Hepatocyte (in vitro differentiated cells): ENCODE results near the gene SBK2.

Source experiments
- EZH2 ChIP-seq: fragments of 200-600 bp; sonication (generic); IDR thresholded peaks from 2 replicates; pipeline ENCODE4 v1.6.1; 2016; ENCODE audit warnings: antibody characterized with exemption, mild to moderate bottlenecking, borderline replicate concordance
- EZH2phosphoT487 ChIP-seq: fragments of 200-600 bp; sonication (generic); IDR thresholded peaks from one replicate; pipeline ENCODE4 v1.6.1; 2018; ENCODE audit warnings: antibody characterized with exemption, mild to moderate bottlenecking, low read depth, moderate library complexity; ENCODE audit not compliant: unreplicated experiment, severe bottlenecking
- TF ChIP-seq, protein P1 (sequence below): fragments of 200-600 bp; sonication (generic); IDR thresholded peaks from 2 replicates; pipeline ENCODE4 v1.5.1; 2016; ENCODE audit warnings: antibody characterized with exemption, mild to moderate bottlenecking; ENCODE audit not compliant: poor library complexity

GRCh38 chr19:55544014-55544413, 7.1 kb upstream of the SBK2 start:
- TF ChIP-seq EZH2 (no peak), EZH2phosphoT487 (no peak)
- TF ChIP-seq, protein P1, sequence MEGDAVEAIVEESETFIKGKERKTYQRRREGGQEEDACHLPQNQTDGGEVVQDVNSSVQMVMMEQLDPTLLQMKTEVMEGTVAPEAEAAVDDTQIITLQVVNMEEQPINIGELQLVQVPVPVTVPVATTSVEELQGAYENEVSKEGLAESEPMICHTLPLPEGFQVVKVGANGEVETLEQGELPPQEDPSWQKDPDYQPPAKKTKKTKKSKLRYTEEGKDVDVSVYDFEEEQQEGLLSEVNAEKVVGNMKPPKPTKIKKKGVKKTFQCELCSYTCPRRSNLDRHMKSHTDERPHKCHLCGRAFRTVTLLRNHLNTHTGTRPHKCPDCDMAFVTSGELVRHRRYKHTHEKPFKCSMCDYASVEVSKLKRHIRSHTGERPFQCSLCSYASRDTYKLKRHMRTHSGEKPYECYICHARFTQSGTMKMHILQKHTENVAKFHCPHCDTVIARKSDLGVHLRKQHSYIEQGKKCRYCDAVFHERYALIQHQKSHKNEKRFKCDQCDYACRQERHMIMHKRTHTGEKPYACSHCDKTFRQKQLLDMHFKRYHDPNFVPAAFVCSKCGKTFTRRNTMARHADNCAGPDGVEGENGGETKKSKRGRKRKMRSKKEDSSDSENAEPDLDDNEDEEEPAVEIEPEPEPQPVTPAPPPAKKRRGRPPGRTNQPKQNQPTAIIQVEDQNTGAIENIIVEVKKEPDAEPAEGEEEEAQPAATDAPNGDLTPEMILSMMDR = no peak
